GM21360 (cell line): Measurements from ENCODE around the gene DAZAP1.
"Not testable (repeated sequence)": the region's sequence is repeated elsewhere in the genome, so short reads cannot be mapped to it uniquely, and the experiment has no call there.

Experiments used
- ATAC-seq: cut with Tn5 transposase; IDR thresholded peaks from one replicate; pipeline ENCODE4 v1.9.1; 2021; ENCODE audit warnings: mild to moderate bottlenecking, moderate library complexity; ENCODE audit not compliant: unreplicated experiment

The DAZAP1 gene

DNA sequence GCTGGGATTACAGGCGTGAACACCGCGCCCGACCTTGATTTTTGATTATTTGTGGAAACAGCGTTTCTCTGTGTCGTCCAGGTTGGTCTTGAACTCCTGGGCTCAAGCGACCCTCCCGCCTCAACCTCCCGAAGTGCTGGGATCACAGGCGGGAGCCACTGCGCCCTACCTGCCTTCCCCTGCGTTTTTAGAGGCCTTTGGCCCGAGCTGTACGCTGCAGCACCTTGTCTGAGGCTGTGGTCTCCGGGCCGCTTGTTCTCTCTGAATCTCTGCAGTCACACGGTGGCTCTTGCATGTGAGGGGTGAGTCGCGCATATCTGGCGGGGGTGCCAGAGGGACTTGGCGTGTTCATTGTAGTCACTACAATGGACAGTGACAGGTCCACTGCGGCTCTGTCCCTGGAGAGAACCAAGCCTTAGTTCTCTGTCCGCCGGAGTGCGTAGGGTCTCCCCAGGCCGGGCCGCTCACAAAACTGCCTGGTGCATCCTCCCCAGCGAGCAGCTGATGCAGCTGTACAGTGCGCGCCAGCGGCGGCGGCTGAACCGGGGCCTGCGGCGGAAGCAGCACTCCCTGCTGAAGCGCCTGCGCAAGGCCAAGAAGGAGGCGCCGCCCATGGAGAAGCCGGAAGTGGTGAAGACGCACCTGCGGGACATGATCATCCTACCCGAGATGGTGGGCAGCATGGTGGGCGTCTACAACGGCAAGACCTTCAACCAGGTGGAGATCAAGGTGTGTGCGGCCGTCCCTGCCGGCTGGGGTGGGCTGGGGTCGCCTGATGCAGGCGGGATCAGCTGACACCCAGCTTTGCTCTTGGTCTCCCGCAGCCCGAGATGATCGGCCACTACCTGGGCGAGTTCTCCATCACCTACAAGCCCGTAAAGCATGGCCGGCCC, 32.4 kb downstream of the DAZAP1 start:
- ATAC-seq = not testable (repeated sequence)

- ATAC-seq = no peak
These were observed 33.0 kb downstream of the DAZAP1 start for GRCh38 chr19:1440418-1440801.

GRCh38 chr19:1441022-1441426, 33.6 kb downstream of the DAZAP1 start:
- no peak for ATAC-seq

GRCh38 chr19:1441677-1442438, 34.5 kb downstream of the DAZAP1 start:
- no peak for ATAC-seq

- peak; percentile 71 for ATAC-seq
These were observed 38.0 kb downstream of the DAZAP1 start for GRCh38 chr19:1445185-1445931.

GRCh38 chr19:1445932-1446712, 38.7 kb downstream of the DAZAP1 start:
- no peak for ATAC-seq

DNA sequence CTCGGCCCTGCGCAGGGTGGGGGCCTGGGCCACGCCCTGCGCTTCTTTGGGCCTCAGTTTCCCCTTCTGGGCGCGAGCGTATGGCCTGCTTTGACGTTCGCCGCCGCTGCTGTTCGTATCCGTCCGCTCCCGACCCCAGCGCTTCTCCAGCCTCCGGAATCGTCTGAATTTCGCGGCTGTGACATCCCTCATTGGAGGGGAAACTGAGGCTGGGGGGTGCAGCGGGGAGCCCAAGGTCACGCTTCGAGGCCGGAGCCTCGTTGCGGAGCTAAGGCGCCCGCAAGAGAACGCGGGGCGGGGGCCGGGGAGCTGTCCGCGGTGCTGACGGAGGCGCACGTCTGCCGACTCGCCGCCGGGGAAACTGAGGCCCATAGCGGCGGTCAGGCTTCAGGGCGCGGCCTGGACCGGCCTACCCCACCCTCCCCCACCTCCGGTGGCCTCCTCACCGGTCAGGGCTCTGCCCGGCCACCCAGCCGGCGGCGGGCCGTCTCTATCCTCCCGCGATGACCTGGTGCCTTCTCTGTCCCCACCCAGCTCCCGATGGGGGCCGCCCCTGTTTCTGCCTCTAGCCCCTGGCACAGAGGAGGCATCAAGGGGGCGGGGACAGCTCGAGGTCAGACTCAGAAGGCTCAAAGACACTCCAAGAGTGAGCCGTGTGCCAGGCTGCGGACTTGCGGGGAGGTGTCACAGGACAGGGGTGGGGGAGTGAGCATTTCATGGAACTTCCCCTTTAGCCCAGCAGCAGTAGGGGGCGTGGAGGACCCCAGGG, 39.5 kb downstream of the DAZAP1 start:
- no peak for ATAC-seq

DNA sequence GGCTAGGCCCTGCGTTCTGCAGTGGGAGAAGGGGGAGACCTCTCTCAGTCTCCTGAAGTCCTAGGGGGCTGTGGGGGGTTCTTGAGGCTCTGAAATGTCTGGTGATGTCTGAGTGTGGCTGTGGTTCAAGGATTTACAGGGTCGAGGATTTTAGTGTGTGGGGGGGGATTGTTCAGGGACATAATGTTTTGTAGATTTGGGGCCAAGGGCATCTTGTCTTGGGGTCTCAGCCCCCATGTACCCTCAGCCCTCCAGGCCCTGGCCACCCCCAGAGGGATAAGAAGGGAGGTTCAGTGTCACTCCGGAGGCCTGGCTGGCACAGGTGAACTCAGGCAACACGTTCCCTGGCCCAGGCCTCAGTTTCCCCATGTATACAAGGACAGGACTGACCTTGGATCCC, 40.1 kb downstream of the DAZAP1 start:
- ATAC-seq = no peak

GRCh38 chr19:1447944-1448343, 40.6 kb downstream of the DAZAP1 start:
- no peak for ATAC-seq

GRCh38 chr19:1449467-1450442, 42.4 kb downstream of the DAZAP1 start, which contains the start of gene APC2:
TSS of gene APC2 (plus strand) at chr19:1450121. CDS start at chr19:1453002, 2,881 bp downstream.
- ATAC-seq = no peak

DNA sequence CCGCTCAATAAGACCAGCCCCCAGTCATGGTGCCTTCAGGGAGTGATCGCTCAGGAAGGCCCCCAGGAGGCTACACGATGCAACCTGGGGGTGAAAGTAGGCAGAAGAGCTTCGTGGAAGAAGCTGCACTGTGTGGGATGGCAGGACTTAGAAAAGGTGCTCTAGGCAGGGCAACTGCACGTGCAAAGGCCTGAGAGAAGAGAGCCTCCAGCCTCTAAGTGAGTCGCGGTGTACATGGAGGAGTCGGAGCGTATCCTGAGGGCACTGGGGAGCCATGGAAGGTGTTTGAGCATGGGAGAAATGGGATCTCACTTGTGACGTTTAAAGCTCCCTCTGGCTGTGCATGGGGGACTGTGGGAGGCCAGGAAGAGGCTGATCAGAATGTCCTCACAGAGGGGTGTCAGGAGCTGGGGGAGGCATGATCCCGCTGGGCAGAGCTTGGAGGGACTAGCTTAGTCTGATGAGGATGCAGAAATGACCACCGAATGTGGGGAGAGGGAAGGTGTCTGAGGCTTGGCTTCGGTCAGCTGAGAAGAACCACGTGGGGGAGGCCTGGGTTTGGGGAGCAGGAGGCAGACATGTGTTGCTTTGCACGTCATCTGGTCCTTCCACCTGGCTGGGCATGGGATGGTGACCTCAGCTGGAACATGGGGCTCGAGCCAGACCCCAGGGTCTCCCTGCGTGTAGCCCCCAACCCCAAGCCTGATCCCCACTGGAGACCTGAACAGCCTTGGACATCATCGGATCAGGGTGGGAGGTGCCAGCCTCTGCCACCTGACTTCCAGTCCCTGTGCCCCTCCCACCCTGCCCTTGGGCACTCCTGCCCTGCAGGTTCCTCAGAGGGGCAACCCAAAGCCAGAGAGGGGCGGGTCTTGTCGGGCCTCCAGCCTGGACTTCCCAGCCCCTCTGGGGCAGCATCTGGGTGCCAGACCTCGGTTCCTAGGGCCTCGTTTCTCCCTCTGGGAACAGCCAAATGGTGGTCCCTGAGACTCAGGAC, 43.6 kb downstream of the DAZAP1 start:
- no peak for ATAC-seq

DNA sequence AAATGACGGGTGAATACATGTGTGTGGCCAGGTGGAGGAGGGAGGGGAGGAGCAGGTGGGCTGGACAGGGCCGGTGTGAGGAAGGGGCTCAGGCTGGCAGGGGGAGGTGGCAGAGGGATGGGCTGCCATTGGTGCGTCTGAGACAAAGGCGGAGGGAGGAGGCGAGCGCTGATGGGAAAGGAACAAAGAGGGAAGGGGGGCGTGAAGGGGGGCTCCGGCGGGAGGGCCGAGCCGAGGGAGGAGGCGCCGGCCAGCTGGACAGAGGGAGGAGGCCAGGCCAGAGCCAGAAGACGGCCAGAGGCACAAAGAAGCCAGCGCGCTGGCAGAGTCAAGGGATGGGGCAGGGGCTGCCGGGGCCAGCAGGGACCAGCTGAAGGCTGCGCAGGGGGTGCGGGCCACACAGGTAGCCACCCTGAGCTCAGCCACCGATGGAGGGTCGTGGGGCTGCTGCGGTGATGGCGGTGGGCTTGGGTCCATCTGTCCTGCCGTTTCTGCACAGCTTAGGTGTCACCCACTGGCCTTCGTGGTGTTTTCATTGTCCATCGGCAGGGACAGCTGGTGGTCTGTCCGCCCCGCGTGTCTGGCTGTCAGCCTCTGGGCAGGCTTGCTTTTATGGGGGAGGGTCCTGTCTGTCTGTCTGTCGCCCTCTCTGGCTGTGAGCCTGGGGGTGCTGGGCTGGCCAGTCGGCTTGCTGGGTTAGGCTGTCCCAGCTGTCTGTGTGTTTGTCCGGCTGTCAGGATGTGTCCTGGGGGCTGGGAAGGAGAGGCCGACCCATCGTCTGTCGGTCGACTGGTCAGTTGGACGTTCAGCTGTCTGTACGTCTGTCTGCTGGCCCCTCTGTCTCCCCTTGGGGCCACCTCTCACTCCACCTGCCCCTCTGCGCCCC, 44.8 kb downstream of the DAZAP1 start:
- ATAC-seq = no peak

DNA sequence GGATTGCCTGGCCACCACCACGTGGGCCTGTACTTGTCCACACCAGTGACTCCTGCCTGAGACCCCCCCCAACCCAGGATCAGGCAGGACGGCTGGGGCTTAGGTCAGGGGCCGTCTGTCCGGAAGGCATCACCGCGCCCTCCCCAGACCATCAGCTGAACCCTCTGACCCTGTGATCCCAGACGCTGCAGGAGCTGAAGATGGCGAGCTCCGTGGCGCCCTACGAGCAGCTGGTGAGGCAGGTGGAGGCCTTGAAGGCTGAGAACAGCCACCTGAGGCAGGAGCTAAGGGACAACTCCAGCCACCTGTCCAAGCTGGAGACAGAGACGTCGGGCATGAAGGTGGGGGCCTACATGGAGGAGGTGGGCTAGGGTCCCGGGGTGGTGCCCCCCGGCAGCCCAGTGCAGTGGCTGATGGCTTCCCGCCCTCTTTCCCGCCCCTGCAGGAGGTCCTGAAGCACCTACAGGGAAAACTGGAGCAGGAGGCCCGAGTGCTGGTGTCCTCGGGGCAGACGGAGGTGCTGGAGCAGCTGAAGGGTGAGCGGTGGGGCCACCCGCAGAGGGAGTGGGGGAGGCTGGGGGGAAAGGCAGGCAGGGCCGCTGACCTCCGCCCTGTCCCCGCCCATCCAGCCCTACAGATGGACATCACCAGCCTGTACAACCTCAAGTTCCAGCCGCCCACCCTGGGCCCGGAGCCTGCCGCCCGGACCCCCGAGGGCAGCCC, 45.6 kb downstream of the DAZAP1 start:
- no peak for ATAC-seq

GRCh38 chr19:1453525-1454364, 46.4 kb downstream of the DAZAP1 start:
- ATAC-seq = no peak

GRCh38 chr19:1455002-1455335, 47.6 kb downstream of the DAZAP1 start:
- ATAC-seq = no peak
